ENCODE results near the gene NUF2. TPM values are rescaled to one million over a fixed set of nuclear protein-coding genes. Genes with fewer than 3 reads are reported as not detected.

The NUF2 gene
- total RNA-seq, 1 experiment from 2014 or later: 40.0 TPM

DNA sequence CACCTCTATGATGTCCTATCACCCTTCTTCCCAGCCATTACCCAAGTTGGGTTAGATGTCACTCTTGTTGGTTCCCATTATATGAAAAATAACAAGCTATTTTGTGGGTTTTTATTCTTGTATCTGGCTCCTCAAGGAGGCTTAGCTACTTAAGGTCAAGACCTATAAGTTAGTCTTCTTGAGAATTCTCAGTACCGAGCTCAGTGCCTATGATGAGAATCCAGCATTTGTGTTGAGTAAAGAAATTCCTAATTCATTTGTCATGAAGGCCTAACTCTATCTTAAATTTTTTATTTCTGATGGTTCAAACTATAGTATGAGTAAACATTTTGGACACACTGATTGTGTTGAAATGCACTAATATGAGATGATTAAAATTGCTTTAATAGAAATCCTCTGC, 15.9 kb downstream of the NUF2 start:
- intact Hi-C loops (cut with micrococcal nuclease; ENCODE audit: unreplicated experiment): no loop called here
- no peak overlapping the region for H3K27ac Mint-ChIP-seq (ENCODE audit: unreplicated experiment)
- TF ChIP-seq, protein P1, sequence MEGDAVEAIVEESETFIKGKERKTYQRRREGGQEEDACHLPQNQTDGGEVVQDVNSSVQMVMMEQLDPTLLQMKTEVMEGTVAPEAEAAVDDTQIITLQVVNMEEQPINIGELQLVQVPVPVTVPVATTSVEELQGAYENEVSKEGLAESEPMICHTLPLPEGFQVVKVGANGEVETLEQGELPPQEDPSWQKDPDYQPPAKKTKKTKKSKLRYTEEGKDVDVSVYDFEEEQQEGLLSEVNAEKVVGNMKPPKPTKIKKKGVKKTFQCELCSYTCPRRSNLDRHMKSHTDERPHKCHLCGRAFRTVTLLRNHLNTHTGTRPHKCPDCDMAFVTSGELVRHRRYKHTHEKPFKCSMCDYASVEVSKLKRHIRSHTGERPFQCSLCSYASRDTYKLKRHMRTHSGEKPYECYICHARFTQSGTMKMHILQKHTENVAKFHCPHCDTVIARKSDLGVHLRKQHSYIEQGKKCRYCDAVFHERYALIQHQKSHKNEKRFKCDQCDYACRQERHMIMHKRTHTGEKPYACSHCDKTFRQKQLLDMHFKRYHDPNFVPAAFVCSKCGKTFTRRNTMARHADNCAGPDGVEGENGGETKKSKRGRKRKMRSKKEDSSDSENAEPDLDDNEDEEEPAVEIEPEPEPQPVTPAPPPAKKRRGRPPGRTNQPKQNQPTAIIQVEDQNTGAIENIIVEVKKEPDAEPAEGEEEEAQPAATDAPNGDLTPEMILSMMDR (IDR thresholded peaks at IDR 0.05; ENCODE audit: insufficient read depth in 1 of 2, low read depth in 1 of 2, low read length in 1 of 2, severe bottlenecking in 1 of 2, unreplicated experiment in 1 of 2): no peak
- H3K27me3 Mint-ChIP-seq (ENCODE audit: insufficient read depth, unreplicated experiment): no peaks in the 10 kb centered on the region
- Histone ChIP-seq H3K36me3 (ENCODE audit: control insufficient read depth, insufficient read depth, low read length) (no peaks in the 10 kb centered on the region; the same call in 1 of the 2 replicates), H3K9me3 (no peaks in the 10 kb centered on the region), H3K27me3 (replicated peaks; ENCODE audit: control insufficient read depth, insufficient read depth, low read length) (no peaks in the 10 kb centered on the region), H3K4me3 (ENCODE audit: low read depth, low read length) (no peak overlapping the region), H3K4me1 (no peaks in the 10 kb centered on the region)
- no peak overlapping the region for H3K4me3 Mint-ChIP-seq (ENCODE audit: unreplicated experiment)
- ChIA-PET POLR2A (no interaction called here), CTCF (no interaction called here)
- H3K4me1 Mint-ChIP-seq (ENCODE audit: low read depth, unreplicated experiment): no peaks in the 10 kb centered on the region
- H3K36me3 Mint-ChIP-seq (ENCODE audit: insufficient read depth, unreplicated experiment): no peaks in the 10 kb centered on the region
- H3K9me3 Mint-ChIP-seq (ENCODE audit: unreplicated experiment): no peaks in the 10 kb centered on the region
- no TSS peak for BruUV-seq (replicated peaks)
- no peak for DNase-seq

DNA sequence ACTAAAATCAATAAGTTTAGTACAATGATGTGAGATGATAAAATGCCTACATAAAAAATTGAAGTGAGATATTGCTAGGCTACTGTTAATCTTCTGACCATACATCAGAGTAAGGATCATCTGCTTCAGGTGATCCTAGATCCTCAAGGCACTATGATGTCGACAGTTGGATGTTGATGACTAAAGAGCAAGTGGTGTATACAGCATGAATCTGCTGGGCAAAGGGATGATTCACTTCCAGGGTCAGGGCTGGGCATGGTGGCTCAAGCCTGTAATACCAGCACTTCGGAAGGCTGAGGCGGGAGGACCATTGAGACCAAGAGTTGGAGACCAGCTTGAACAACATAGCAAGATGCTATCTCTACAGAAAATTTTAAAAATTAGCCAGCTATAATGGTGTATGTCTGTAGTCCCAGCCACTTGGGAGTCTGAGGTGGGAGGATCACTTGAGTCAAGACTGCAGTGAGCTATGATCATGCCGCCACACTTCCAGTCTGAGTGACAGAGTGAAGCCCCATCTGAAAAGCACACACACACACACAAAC, 24.6 kb downstream of the NUF2 start:
- no peak overlapping the region for H3K4me3 Mint-ChIP-seq (ENCODE audit: unreplicated experiment)
- Histone ChIP-seq H3K4me1 (no peaks in the 10 kb centered on the region), H3K9me3 (no peaks in the 10 kb centered on the region), H3K4me3 (ENCODE audit: low read depth, low read length) (no peak overlapping the region), H3K36me3 (ENCODE audit: control insufficient read depth, insufficient read depth, low read length) (no peaks in the 10 kb centered on the region), H3K27me3 (replicated peaks; ENCODE audit: control insufficient read depth, insufficient read depth, low read length) (no peaks in the 10 kb centered on the region)
- intact Hi-C loops (cut with micrococcal nuclease; ENCODE audit: unreplicated experiment): no loop called here
- H3K9me3 Mint-ChIP-seq (ENCODE audit: unreplicated experiment): no peaks in the 10 kb centered on the region
- H3K4me1 Mint-ChIP-seq (ENCODE audit: low read depth, unreplicated experiment): no peaks in the 10 kb centered on the region
- POLR2A ChIA-PET: no interaction called here
- CTCF ChIA-PET: no interaction called here
- TF ChIP-seq, protein P1 (IDR thresholded peaks at IDR 0.05; ENCODE audit: insufficient read depth in 1 of 2, low read depth in 1 of 2, low read length in 1 of 2, severe bottlenecking in 1 of 2, unreplicated experiment in 1 of 2): no peak
- no peak for DNase-seq
- BruUV-seq (replicated peaks): no TSS peak
- H3K36me3 Mint-ChIP-seq (ENCODE audit: insufficient read depth, unreplicated experiment): peaks cover 28% of the 10 kb centered on the region
- H3K27me3 Mint-ChIP-seq (ENCODE audit: insufficient read depth, unreplicated experiment): no peaks in the 10 kb centered on the region
- no peak overlapping the region for H3K27ac Mint-ChIP-seq (ENCODE audit: unreplicated experiment)

DNA sequence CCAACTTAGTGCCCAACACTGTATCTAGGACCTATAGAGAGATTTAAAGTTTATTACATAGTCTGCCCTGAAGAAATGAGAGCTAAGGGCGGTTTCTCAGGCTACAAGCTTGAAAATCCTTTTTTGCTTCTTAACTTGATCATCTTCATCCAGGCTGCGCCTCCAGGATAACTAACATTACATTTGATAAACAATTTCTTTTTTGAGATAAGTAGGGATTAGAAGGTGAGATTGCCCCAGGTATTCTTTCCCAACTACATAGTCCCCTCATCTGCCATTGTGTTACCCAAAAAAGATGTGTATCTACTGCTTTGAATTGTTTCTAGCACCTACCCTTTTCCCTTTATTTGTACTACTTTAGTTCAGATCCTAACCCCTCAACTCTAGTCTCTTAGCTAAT, 25.4 kb downstream of the NUF2 start:
- Histone ChIP-seq H3K4me1 (no peaks in the 10 kb centered on the region), H3K4me3 (ENCODE audit: low read depth, low read length) (no peak overlapping the region), H3K36me3 (ENCODE audit: control insufficient read depth, insufficient read depth, low read length) (no peaks in the 10 kb centered on the region), H3K27me3 (replicated peaks; ENCODE audit: control insufficient read depth, insufficient read depth, low read length) (no peaks in the 10 kb centered on the region), H3K9me3 (no peaks in the 10 kb centered on the region)
- Mint-ChIP-seq H3K27ac (ENCODE audit: unreplicated experiment) (no peak overlapping the region), H3K4me1 (ENCODE audit: low read depth, unreplicated experiment) (no peaks in the 10 kb centered on the region), H3K27me3 (ENCODE audit: insufficient read depth, unreplicated experiment) (no peaks in the 10 kb centered on the region), H3K36me3 (ENCODE audit: insufficient read depth, unreplicated experiment) (peaks cover 32% of the 10 kb centered on the region), H3K4me3 (ENCODE audit: unreplicated experiment) (no peak overlapping the region), H3K9me3 (ENCODE audit: unreplicated experiment) (no peaks in the 10 kb centered on the region)
- CTCF ChIA-PET: no interaction called here
- no TSS peak for BruUV-seq (replicated peaks)
- intact Hi-C loops (cut with micrococcal nuclease; ENCODE audit: unreplicated experiment): no loop called here
- POLR2A ChIA-PET: no interaction called here
- TF ChIP-seq, protein P1 (IDR thresholded peaks at IDR 0.05; ENCODE audit: insufficient read depth in 1 of 2, low read depth in 1 of 2, low read length in 1 of 2, severe bottlenecking in 1 of 2, unreplicated experiment in 1 of 2): no peak
- DNase-seq: no peak
